Heart left ventricle (tissue), 16 donors: ENCODE results near the gene ZNF664. TPM values are rescaled to one million over a fixed set of nuclear protein-coding genes. Genes with fewer than 3 reads are reported as not detected.

Experiments
- ATAC-seq, 4 donors: fragments of 200-7000 bp; cut with Tn5 transposase; one replicate each; pipeline ENCODE4 v1.9.1; 2020 to 2022; ENCODE audit warnings: moderate library complexity in 4 of 4, mild to moderate bottlenecking in 3 of 4, moderate number of reproducible peaks in 1 of 4
- DNase-seq, 5 donors: peaks; one replicate each; pipeline ENCODE4 v3.0.0-alpha.2; 2020
- H3K27ac ChIP-seq, 12 donors: fragments of 200-600 bp; sonication (generic) in 4 of 12; one replicate each; pipeline versions ENCODE4 v1.5.0 to v1.8.0; 2016 to 2022; ENCODE audit warnings: mild to moderate bottlenecking in 2 of 12
- H3K27me3 ChIP-seq, 9 donors: fragments of 200-600 bp; sonication (generic) in 2 of 9; one replicate each; pipeline versions ENCODE4 v1.5.1 to v1.8.0; 2016 to 2022; ENCODE audit warnings: mild to moderate bottlenecking in 3 of 9
- H3K36me3 ChIP-seq, 9 donors: fragments of 200-600 bp; sonication (generic) in 2 of 9; one replicate each; pipeline versions ENCODE4 v1.5.0 to v1.8.0; 2018 to 2022; ENCODE audit warnings: mild to moderate bottlenecking in 2 of 9
- H3K4me1 ChIP-seq, 12 donors: fragments of 200-600 bp; sonication (generic) in 4 of 12; one replicate each; pipeline versions ENCODE4 v1.5.0 to v1.8.0; 2016 to 2022; ENCODE audit warnings: mild to moderate bottlenecking in 3 of 12
- H3K4me3 ChIP-seq, 12 donors: fragments of 200-600 bp; sonication (generic) in 4 of 12; one replicate each; pipeline versions ENCODE4 v1.5.0 to v1.8.0; 2017 to 2022; ENCODE audit warnings: mild to moderate bottlenecking in 9 of 12, moderate library complexity in 4 of 12
- H3K9me3 ChIP-seq, 12 donors: fragments of 200-600 bp; sonication (generic) in 4 of 12; one replicate each; pipeline versions ENCODE4 v1.5.0 to v1.8.0; 2016 to 2022; ENCODE audit warnings: mild to moderate bottlenecking in 1 of 12
- POLR2A ChIP-seq, 2 donors: fragments of 450-650 bp; IDR thresholded peaks; one replicate each; pipeline ENCODE4 v1.6.1; 2017; ENCODE audit warnings: antibody characterized with exemption in 2 of 2, mild to moderate bottlenecking in 2 of 2, moderate library complexity in 2 of 2
- WGBS, 4 donors: extraction: QIAGEN DNeasy Blood & Tissue Kit in 2 of 4; methylation state at CpG; one replicate each; pipeline versions ENCODE4 v1.1.5 to v1.1.7; 2013 to 2018; 5-methylcytosine and 5-hydroxymethylcytosine counted together
- intact Hi-C, 10 donors: fragments of 100-400 bp; cut with DNase I; formaldehyde crosslinking; loops; one replicate each; pipeline versions ENCODE4 v1.11.1 to v1.14.2; 2022
- polyA plus RNA-seq, 2 donors: library from polyadenylated mRNA; stranded (reverse); fragments of 200-250 nt; gene quantifications; one replicate each; pipeline ENCODE4 v1.2.3, GENCODE V29; 2013
- total RNA-seq, 9 donors: library from RNA; depleted of rRNA in 2 of 9; stranded (reverse); fragments of >200 nt in 2 of 9; fragmentation: NEBNext Ultra II Directional in 3 of 9; extraction: Animal tissue kit (Norgen Biotek cat#: 25700) in 3 of 9; gene quantifications; one replicate each; pipeline versions ENCODE4 v1.1.0 to v1.2.4, GENCODE V29; 2016 to 2023
- TF ChIP-seq, protein P1 (sequence below), 12 donors: fragments of 200-600 bp; sonication (generic) in 4 of 12; IDR thresholded peaks; one replicate each; pipeline versions ENCODE4 v1.5.0 to v1.8.0; 2018 to 2022; ENCODE audit warnings: antibody characterized with exemption in 12 of 12, mild to moderate bottlenecking in 5 of 12
- donor health status: ischemic (EF 13 %, LVEDD 7.1; RV severe dilation, severe dysfunction).
- donor health status: healthy with polysubstance abuse.
- donor health status: DM: no; HTN: yes; CAD: no.
- donor health status: DM: no; HTN: no; CAD: no.
- donor health status: ischemic (EF 25% LVEDD 6.9; RV normal size, moderate dysfunction).
- donor health status: ischemic (EF 25% LVEDD 5.7; RV mildly dilated, moderate dysfunction).
- donor health status: healthy.
- donor health status: DM: yes; HTN: yes; CAD: no.
- donor health status: ischemic (EF 35%, LVEDD 5.7; RV mildly dilated, moderate dysfunction).
- donor health status: nonischemic (EF 11% LVEDD 7.7; RV severe dilation, severe dysfunction).
- donor health status: DM: yes; HTN: yes; CAD: no.
- donor health status: PGD.
- donor health status: ischemic (EF 29% LVEDD 5.4; RV normal size, mild dysfunction).
- donor health status: nonischemic (EF 23%, LVEDD 6.1; RV moderate dilation, normal function).

ZNF664 gene
- total and polyA plus RNA-seq, 11 donors = 43.1 to 104 (median 73.3) TPM

DNA sequence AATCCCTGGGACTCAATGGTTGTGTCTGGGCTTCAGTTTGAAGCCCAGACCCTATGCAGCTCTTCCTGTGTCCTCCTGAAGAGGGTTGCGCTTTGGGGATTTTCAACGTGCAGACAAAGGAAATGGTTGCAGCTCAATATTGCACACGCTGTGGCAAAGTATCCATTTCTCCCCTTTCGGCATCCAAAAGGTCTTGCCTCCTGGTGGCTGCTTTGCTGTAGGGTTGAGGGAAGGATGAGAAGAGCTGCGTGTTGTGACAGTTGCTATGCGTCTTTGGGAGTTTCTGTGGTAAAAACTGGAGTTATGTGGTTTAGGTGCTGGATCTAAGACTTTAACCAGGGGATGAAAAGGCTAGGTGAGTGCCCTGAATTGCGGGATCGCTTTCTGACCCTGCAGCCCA is 71.0 kb downstream of the ZNF664 start:
- ATAC-seq (no peak), DNase-seq (no peak)
- TF ChIP-seq, protein P1, sequence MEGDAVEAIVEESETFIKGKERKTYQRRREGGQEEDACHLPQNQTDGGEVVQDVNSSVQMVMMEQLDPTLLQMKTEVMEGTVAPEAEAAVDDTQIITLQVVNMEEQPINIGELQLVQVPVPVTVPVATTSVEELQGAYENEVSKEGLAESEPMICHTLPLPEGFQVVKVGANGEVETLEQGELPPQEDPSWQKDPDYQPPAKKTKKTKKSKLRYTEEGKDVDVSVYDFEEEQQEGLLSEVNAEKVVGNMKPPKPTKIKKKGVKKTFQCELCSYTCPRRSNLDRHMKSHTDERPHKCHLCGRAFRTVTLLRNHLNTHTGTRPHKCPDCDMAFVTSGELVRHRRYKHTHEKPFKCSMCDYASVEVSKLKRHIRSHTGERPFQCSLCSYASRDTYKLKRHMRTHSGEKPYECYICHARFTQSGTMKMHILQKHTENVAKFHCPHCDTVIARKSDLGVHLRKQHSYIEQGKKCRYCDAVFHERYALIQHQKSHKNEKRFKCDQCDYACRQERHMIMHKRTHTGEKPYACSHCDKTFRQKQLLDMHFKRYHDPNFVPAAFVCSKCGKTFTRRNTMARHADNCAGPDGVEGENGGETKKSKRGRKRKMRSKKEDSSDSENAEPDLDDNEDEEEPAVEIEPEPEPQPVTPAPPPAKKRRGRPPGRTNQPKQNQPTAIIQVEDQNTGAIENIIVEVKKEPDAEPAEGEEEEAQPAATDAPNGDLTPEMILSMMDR (IDR thresholded peaks at IDR 0.05) = no peak
- no peak for TF ChIP-seq POLR2A (IDR thresholded peaks at IDR 0.05)
- no peak overlapping the region for H3K27ac ChIP-seq
- no peaks in the 10 kb centered on the region for H3K27me3 ChIP-seq
- 88 to 90% (median 89%) methylated on average over 8 of the region's 8 CpGs for WGBS, 4 donors
- intact Hi-C loops = loop anchor here in 1 of 10 donors (5.0 kb wide), 1 partner anchor 273 kb away; no protein-coding TSS in a partner anchor
- H3K4me1 ChIP-seq = peaks cover 0 to 9% (median under 1%) of the 10 kb centered on the region in 12 donors
- no peak overlapping the region for H3K4me3 ChIP-seq
- H3K9me3 ChIP-seq = peaks cover 0 to 25% (median 8%) of the 10 kb centered on the region in 12 donors
- no peaks in the 10 kb centered on the region for H3K36me3 ChIP-seq

DNA sequence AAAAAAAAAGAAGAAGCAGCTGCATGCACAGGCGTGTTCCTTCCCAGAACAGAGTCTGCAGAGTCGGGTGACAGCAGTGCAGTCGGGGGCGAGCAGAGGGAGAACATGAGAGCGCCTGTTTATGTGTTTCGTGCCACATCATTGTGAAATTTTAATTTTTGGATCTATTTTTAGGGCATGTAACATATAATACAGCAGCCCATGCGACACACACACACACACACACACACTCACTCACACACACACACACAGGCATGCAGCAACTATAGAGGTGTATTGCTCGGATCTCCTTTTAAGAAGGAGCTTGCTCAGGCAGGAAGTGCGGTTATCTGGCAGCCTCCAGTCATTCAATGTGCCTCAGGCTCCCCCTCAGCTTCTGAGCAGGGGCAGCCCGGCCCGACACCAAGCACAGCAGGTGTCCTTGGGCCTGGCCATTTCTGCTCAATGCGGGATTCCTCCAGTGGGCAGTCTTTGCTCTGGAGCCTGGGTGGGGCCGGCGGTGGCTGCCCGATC is 71.8 kb downstream of the ZNF664 start:
- peaks cover 0 to 26% (median 8%) of the 10 kb centered on the region in 12 donors for H3K9me3 ChIP-seq
- WGBS, 4 donors = 75 to 82% (median 76%) methylated on average over 14 to 15 of the region's 15 CpGs
- ATAC-seq (no peak), DNase-seq (no peak)
- no peak overlapping the region for H3K27ac ChIP-seq
- intact Hi-C loops = loop anchor here in 1 of 10 donors (5.0 kb wide), 1 partner anchor 272 kb away; no protein-coding TSS in a partner anchor
- no peaks in the 10 kb centered on the region for H3K27me3 ChIP-seq
- peaks cover 0 to 11% (median 4%) of the 10 kb centered on the region in 12 donors for H3K4me1 ChIP-seq
- no peak overlapping the region for H3K4me3 ChIP-seq
- no peaks in the 10 kb centered on the region for H3K36me3 ChIP-seq
- no peak for TF ChIP-seq POLR2A (IDR thresholded peaks at IDR 0.05)
- TF ChIP-seq, protein P1 (IDR thresholded peaks at IDR 0.05) = no peak

DNA sequence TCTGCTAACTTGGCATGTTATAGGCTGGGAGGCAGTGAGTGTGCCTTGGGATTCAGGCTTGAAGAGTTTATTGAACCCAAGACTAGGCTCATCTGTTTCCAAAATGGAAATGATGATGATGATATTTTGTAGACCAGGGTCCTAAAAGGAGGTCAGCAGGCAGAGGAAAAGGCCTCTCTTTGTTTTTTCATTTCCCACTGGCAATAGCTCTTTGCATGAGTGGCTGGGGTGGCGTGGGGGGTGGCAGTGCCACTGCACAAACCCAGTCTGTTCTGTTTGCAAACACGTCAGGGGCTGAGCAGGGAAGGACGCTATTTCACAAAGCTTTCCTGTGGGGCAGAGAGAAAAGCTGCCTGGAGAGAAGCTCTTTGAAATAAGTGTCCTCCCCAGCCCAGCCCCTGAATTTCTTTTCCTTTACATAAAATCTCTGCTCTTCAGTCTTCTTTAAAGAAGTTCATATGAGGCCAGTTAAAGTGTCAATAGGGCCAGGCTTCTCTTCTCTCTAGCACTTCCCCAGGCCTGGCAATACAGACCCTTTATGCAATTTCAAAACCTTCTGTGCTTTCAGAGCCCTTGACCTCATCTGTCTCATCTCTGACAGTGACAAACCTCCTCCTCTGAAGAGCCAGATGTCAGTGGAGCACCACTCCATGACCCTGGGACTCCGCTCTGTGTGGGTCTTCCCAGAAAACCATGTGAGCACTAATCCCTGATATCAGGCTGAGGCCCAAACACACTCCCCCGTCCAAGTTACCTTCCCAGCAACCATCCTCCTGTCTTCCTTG is 72.8 kb downstream of the ZNF664 start:
- Histone ChIP-seq H3K9me3 (peaks cover 0 to 26% (median 8%) of the 10 kb centered on the region in 12 donors), H3K27ac (no peak overlapping the region), H3K27me3 (no peaks in the 10 kb centered on the region), H3K4me1 (peaks cover 0 to 12% (median 2%) of the 10 kb centered on the region in 12 donors), H3K36me3 (no peaks in the 10 kb centered on the region), H3K4me3 (no peak overlapping the region)
- intact Hi-C loops = no loop called here
- ATAC-seq (no peak), DNase-seq (no peak)
- WGBS, 4 donors = 84 to 95% (median 89%) methylated on average over 5 of the region's 5 CpGs
- TF ChIP-seq POLR2A (IDR thresholded peaks at IDR 0.05) = no peak
- TF ChIP-seq, protein P1 (IDR thresholded peaks at IDR 0.05) = no peak

DNA sequence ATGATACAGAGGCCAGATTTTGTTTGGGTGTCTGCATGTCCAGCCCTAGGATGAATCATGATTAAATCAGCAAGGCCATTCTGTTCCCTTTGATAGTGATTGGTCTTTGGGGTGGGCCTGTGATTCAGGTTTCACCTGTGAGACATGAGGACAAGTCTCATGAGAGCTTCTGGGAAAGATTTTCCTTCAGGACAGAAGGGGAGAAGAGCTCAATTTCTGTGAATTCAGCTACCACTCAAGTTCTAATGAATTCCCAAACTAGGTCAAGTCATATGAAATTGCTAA is 73.4 kb downstream of the ZNF664 start:
- TF ChIP-seq, protein P1 (IDR thresholded peaks at IDR 0.05) = no peak
- TF ChIP-seq POLR2A (IDR thresholded peaks at IDR 0.05) = no peak
- no peak for ATAC-seq
- intact Hi-C loops = no loop called here

More for the DNA sequence above, 73.4 kb downstream of the ZNF664 start:
- H3K9me3 ChIP-seq = peaks cover 0 to 26% (median 8%) of the 10 kb centered on the region in 12 donors
- DNase-seq = no peak
- H3K36me3 ChIP-seq = no peaks in the 10 kb centered on the region
- H3K4me3 ChIP-seq = no peak overlapping the region
- no peak overlapping the region for H3K27ac ChIP-seq
- H3K4me1 ChIP-seq = peaks cover 0 to 12% (median 2%) of the 10 kb centered on the region in 12 donors
- no peaks in the 10 kb centered on the region for H3K27me3 ChIP-seq
